GM12873 (cell line): ENCODE measurements around the gene DHX38.

Experiments used
- TF ChIP-seq, protein P1 (sequence below): IDR thresholded peaks from 2 replicates; pipeline ENCODE4 v1.5.1; 2012; ENCODE audit warnings: low read depth, mild to moderate bottlenecking, moderate library complexity, low read length, control low read depth; ENCODE audit not compliant: insufficient read depth; ENCODE audit errors: missing control alignments

Gene DHX38

DNA sequence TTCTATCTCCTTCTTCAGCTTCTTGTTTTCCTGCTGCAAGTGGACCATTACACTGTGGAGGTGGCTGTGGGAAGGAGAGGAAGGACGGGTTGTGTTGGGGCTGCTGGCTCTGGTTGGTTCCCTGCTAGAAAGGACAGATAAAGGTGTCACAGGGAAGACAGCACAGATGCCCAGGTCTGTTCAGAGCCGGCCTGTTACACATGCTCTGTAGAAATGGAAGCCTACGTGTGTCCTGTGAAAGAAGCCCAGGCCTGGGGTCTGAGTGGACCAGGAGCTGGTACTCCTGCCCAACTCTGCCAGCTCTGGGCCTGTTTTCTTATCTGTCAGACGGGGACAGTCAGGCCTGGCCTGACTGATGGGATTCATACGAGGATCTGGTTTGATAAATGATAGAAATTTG is 26.4 kb downstream of the DHX38 start:
- TF ChIP-seq, protein P1, sequence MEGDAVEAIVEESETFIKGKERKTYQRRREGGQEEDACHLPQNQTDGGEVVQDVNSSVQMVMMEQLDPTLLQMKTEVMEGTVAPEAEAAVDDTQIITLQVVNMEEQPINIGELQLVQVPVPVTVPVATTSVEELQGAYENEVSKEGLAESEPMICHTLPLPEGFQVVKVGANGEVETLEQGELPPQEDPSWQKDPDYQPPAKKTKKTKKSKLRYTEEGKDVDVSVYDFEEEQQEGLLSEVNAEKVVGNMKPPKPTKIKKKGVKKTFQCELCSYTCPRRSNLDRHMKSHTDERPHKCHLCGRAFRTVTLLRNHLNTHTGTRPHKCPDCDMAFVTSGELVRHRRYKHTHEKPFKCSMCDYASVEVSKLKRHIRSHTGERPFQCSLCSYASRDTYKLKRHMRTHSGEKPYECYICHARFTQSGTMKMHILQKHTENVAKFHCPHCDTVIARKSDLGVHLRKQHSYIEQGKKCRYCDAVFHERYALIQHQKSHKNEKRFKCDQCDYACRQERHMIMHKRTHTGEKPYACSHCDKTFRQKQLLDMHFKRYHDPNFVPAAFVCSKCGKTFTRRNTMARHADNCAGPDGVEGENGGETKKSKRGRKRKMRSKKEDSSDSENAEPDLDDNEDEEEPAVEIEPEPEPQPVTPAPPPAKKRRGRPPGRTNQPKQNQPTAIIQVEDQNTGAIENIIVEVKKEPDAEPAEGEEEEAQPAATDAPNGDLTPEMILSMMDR = no peak

DNA sequence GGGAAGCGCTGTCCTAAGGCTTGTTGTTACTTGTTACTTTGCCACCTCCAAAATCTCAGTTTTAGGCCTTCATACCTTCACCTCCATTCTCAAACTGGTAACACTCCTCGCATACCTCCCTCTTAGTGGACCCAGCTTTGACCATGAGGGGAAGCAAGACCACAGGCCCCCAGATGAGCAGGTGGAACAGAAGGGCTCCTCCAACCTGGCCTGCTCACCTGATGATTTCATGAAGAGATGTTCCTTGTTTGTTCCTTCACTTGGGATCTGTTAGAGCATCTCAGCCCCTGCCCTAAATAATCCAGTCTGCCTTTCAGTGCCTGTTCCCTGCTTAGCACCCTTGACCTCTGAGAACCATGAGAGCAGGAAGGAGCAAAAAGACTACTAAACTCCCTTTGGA is 28.7 kb downstream of the DHX38 start:
- TF ChIP-seq, protein P1 = no peak

DNA sequence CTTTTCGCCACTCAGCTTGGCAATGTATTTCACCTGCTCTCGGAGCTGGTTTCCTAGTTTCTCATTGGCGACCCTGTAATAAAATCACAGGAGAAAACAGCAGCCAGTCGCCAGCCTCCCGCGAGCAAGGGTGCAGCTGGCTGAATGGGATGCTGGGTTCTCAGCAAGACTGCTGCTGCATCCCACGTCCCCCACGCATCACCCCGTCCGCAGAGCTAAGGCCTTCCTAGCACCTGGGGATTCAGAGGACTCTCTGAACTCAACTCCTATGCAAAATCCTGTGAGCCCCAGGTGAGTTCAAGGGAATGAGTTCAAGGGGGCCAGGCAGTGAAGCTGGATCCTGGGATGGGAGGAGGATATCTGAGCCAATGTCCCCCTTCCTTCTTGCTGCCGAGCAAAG is 29.3 kb downstream of the DHX38 start:
- TF ChIP-seq, protein P1 = no peak

DNA sequence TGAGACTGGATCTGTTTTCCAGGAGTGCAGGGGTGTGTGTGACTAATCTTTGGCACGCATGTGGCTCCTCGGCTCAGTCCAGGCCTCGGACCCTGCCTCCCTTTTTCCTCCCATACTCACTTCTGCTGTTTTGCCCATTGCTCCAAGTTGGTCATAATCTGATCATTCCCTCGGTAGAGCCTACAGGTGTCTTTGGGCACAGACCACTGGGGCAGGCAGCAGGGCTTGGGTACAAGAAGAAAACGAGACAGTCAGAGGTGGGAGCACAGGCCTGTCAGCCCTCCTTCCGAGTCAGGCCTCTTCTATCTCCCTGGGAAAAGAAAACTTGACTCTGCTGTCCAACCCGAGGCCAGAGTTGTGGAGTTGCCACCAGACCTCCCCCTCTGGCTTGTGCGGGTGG is 29.8 kb downstream of the DHX38 start:
- TF ChIP-seq, protein P1 = no peak

DNA sequence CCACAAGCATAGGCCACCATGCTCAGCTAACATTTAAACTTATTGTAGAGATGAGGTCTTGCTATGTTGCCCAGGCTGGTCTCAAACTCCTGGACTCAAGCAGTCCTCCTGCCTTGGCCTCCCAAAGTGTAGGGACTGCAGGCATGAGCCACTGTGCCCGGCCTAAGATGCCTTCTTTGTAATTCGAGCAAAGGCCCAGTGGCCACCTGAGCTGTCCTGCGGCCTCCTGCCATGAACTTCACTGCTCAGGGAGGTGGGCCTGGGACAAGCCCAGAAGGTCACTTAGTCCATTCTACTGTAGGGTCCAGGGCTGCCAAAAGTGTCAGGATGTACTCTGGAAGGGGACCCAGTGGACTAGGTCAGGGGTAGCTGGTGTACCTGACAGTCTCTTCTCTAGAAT is 30.5 kb downstream of the DHX38 start:
- TF ChIP-seq, protein P1 = no peak

DNA sequence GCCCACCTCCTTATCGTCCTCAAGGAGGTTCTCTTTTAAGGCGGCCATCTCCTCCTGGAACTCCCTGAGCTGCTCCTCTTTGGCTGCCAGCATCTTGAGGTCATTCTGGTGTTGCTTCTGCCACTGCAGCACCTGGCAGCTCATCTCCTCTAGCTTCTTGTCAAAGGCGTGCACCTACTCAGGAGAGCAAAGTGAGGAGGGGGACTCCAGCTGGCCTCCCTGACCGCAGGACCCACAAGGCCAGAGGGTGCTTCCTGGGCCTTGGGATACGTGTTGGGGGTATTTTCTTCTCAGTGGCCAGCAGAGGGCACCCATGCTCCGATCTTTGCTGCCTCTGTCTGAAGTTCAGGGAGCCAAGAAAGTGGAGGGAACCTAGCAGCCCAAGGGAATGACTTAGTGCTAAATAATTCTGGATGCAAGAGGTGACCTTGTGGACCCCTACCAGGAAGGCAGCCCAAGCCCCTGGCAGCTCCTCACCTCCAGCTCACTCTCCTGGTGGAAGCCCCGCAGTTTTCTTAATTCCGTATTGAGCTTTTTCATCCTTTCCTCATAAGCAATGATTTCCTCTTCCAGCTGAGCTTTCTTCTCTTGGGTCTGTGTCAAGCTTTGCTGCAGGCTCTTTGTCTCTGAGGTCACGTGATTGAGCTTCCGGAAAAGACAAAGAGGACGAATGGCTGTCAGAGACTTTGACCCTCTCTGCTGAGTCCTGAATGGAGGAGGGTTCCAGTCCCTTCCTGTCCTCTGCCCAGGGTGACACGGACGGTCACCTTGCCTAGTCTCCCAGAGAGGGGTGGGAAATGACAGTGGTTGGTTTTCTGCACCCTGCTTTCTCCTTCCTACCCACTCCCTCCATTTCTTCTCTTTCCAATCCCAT is 31.4 kb downstream of the DHX38 start:
- TF ChIP-seq, protein P1 = peak; percentile 83

DNA sequence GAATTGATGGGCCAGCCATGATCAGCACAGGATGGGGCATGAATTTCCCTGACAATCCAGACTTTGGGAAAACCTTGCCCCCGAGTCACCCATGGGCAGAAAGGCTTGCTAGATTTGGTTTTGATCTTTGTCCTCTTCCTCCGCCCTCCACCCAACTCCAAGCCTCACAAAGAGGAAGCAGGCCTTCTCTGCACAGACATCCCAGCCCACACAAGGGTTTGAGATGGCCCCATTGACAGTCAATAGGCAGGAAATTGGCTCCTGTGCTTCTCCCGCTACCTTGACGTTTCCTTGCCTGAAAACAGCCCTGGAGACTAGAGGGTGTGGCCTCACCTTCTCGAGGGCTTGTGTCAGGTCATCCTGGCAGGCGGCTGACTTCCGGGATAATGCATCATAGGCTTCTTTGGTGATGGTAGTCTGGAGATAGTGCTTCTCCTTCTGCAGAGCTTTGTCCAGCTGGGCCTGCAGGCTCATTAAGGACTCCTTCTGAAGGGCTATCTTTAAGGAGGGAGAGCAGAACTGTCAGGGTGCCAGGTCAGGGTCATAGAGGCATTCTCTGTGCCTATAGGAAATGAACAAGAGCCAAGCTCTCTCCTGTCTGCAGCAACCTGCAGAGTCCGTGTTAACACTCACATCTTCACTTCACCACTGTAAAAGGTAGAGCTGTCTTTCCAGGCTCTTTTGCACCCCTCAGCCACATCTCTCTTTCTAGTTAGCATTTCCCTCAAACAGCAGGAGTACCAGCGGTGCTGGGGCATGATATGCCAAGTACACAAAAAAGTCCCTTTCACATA is 32.2 kb downstream of the DHX38 start:
- TF ChIP-seq, protein P1 = no peak
